Fibroblast of the conjunctiva (primary cell): ENCODE measurements around the gene CIDEC.

Experiments
- DNase-seq: peaks from one replicate; pipeline ENCODE4 v3.0.0-alpha.2; 2010; ENCODE audit warnings: low read depth

CIDEC gene, protein sequence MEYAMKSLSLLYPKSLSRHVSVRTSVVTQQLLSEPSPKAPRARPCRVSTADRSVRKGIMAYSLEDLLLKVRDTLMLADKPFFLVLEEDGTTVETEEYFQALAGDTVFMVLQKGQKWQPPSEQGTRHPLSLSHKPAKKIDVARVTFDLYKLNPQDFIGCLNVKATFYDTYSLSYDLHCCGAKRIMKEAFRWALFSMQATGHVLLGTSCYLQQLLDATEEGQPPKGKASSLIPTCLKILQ

DNA sequence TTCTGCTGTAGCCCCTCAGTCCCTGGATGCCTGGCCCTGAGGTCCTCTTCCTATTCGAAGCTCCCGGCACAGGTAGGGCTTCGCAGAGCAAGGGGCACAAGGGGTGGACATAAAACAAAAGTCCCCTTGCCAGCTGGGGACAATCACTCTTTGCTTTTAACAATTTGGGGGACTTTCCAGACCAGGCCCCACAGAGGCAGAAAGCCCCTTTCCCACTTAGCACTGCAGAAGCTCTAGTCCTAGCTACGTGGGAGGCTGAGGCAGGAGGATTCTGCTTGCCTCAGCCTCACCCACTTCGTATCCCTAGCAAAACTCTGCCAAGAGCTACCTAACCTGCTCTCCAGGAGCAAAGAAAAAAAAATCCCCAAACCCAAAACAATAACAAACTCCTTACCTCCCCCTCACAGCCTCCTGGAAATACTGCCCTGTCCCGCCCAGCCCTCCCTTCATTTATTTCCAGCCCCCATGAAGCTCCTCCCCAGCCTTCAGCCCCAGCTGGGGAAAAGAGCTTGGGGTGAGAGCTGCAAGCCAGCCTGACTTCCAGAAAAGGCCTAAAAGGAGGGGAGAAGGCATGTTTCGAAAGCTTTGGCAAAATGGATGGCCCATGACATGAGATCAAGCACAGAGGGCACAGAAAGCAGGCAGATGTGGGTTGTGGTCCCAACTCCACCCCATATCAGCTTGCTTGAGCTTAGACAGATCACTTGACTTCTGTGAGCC lies at the start of gene CIDEC:
TSS of gene CIDEC (minus strand) at position 424 of the 720 bp plus-strand sequence. CDS start 1,767 bp downstream, outside the sequence.
- no peak for DNase-seq

GRCh38 chr3:9928158-9928557 lies 48.1 kb upstream of the CIDEC start:
- DNase-seq, result no peak

DNA sequence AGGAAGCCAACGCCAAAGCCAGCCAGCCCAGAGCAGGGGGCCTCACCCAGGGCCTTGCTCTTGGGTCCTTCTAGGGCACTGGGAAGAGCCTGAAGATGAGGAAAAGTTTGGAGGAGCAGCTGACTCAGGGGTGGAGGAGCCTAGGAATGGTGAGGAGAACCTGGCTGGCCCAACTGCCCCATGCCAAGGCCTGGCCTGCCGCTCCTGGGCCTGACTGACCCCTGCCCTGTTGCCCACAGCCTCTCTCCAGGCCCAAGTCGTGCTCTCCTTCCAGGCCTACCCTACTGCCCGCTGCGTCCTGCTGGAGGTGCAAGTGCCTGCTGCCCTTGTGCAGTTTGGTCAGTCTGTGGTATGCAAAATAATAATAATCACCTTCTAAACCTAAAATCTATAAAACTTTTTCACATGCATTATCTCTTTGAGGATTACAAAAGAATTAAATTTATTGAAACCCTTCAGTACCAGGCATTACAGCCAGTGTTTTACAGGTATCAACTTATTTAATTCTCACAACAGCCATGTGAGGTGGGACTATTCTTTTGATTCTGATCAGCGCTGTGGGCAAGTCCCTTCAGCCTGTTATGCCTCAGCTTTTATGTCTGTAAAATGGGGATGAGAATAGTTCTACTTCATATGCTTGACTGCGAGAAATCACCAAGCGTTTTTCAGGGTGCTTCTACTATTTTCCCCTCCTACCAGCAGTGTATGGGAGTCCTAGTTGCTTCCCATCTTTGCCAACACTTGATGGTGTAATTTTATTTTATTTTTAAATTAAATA lies 38.4 kb upstream of the CIDEC start:
- no peak for DNase-seq

GRCh38 chr3:9917820-9918219 lies 37.8 kb upstream of the CIDEC start:
- DNase-seq, result no peak

DNA sequence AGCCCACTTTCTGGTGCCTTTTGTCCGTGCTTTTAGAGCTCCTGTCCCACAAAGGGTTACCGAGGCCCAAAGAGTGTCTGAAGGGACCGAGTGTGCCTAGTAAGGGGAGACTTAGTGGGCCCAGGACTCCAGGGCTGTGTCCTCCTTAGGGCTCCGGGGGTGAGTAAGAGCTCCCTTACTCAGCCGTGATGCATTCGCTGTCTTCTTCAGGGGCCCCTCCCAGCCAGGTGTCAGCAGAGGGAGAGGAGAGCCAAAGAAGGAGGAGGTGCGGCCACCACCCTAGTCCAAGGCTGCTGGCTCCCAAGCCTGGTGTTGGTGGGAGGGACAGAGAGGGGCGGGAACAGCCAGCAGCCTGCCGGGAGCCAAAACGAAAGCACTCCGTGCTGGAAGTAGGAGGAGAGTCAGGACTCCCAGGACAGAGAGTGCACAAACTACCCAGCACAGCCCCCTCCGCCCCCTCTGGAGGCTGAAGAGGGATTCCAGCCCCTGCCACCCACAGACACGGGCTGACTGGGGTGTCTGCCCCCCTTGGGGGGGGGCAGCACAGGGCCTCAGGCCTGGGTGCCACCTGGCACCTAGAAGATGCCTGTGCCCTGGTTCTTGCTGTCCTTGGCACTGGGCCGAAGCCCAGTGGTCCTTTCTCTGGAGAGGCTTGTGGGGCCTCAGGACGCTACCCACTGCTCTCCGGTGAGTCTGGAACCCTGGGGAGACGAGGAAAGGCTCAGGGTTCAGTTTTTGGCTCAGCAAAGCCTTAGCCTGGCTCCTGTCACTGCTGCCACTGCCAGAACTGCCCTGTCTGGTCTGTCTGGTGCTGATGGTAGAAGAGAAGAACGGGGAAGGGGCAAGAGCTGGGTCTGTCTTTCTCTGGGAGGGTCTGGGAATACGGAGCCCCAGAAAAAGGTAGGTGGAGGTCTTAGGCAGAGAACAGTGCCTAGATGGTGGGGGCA lies 37.0 kb upstream of the CIDEC start, which contains the start of gene IL17RC:
TSS of gene IL17RC (plus strand) at position 365 of the 947 bp plus-strand sequence. CDS start at position 583, 218 bp downstream.
- peak; percentile 84 for DNase-seq

DNA sequence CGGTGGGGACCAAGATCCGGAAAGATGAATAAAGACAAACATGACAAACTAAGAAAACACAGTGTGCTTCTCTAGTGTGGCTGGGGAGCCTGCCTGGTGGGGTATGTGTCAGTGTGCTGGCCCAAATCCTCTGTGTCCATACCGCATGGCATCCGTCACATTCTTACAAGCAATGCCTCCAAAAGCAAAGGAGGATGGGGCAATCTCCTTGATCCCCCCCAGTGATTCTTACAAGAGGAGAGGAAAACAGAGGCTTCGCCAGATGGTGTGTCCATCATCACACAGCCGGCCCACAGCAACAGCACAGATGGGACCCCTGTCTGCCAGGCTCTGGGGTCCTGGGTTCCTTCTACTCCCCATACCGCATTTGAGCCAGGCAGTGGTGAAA lies 36.3 kb upstream of the CIDEC start:
- no peak for DNase-seq

- DNase-seq, result no peak
Measured at GRCh38 chr3:9915254-9916141, 35.4 kb upstream of the CIDEC start.

GRCh38 chr3:9914559-9915253 lies 34.7 kb upstream of the CIDEC start:
- DNase-seq, result no peak

GRCh38 chr3:9914011-9914410 lies 34.0 kb upstream of the CIDEC start:
- no peak for DNase-seq

DNA sequence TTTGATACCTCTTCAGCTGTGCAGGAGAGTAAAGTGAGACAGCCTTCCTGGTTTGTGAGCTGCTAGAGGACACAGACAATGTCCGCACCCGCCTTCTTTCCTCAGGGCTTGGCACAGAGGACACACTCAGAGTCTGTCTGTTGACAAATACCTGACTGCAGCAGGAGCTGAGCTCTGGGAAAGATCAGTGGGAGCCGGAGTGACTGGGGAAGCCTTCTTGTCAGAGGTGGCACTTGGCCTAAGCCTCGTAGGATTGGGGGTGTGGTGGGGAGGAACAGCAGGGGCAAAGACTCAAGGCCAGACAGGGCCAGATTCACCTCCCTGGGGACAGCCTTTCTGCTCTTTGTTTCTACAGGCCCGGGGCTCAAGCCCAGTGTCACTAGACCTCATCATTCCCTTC lies 33.5 kb upstream of the CIDEC start:
- no peak for DNase-seq

GRCh38 chr3:9912294-9912935 lies 32.4 kb upstream of the CIDEC start:
- DNase-seq, result no peak

- no peak for DNase-seq
Measured at GRCh38 chr3:9911863-9912262, 31.8 kb upstream of the CIDEC start.

DNA sequence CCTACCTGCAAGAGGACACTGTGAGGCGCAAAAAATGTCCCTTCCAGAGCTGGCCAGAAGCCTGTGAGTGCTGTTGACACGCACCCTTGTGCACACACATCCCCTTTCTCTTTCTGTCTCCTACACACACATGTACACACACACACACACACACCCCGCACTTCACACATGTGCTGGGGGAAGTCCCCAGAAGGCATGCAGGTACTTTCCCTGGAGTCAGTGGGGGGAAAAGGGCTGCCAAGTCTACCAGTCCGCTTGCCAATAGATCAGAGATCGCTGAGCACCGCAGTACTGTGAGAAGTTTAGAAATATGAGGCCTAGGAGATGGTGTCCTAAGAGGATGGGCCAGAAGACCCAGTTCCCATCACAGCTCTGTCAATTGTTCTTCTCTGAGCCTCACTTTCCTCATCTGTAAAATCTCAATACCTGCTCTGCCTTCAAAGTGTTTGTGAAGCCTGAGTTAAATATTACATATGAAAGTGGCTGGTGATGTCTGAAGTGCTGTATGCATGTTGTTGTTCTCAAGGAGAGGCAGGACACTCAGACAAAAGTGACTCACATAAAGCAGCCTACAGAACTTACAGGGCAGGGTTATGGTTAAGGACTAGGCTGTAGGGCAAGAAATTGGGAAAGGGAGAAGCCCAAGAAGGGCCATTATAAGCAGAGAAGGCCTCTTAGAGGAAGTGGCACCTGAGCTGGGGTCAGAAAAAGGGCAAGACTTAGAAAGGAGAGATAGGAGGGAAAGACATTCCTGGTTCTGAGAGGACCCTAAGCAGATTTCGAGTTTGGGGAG lies 29.4 kb upstream of the CIDEC start:
- DNase-seq, result no peak

- no peak for DNase-seq
Measured at GRCh38 chr3:9908286-9908685, 28.2 kb upstream of the CIDEC start.

- DNase-seq, result no peak
Measured at GRCh38 chr3:9906480-9906879, 26.4 kb upstream of the CIDEC start.

GRCh38 chr3:9903904-9904303 lies 23.9 kb upstream of the CIDEC start:
- DNase-seq, result no peak

DNA sequence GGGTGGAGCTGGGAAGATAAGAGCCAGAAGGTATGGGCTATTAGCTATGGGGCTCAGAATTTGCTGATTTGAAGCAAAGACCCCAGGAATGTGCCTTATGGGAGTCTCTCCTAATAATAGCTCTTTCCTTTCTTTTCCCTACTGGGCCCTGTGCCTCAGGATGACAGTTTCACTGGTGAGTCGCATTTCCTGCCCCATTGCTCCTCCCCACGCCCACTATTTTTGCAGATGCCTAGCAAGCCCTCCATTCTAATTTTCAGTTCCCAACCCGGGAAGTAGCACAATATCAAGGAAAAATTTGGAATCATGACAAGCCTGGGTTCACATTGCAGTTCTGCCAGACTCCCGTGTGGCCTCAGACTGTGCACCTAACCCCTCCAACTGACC lies 23.2 kb upstream of the CIDEC start:
- DNase-seq, result no peak

GRCh38 chr3:9902372-9903237 lies 22.6 kb upstream of the CIDEC start, which contains the start of gene IL17RE:
Gene IL17RE, plus strand, starts transcription at chr3:9902848. Its CDS starts 85 bp downstream, at chr3:9902933.
- DNase-seq, result no peak
